Measurements from ENCODE around the gene PLA2G4B.

The PLA2G4B gene

DNA sequence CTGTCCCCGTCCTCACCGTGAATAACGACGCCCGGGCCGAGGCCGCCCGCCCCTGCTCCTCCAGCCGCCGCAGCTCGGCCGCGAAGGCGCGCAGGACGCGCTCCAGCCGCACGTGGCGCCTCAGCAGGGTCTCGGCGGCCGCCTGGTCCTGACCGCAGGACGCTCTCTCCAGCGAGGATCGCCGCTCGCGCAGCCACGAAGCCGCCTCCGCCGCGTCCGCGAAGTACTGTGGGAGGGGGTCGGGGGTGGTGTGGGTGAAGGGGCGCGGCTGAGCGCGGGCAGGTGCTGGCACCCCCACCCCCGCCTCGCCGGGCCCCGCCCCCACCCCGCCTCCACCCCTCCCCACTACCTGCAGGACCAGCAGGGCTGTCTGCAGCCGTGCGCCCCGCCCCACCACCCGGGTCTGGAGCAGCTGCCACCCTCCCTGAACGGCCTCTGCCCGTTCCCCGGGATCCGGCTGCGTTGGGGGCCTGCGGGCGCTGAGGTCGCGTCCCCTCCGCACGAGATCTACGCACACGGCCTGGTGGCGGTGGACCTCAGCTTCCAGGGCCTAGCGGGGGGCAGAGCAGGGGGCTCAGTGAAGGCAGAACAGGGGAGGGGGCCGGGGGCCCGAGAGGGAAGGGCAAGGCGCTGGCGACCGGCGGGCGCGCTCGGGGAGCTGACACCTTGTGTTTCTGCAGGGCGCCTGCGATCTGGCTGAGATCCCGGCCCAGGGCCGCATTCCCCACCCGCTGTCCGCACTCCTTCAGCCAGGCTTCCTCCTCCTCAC is 43.5 kb downstream of the PLA2G4B start:
- TF ChIP-seq, protein P1, sequence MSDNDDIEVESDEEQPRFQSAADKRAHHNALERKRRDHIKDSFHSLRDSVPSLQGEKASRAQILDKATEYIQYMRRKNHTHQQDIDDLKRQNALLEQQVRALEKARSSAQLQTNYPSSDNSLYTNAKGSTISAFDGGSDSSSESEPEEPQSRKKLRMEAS (IDR thresholded peaks at IDR 0.05), result peak; percentile 85
- TF ChIP-seq EGR1 (IDR thresholded peaks at IDR 0.05), result no peak

DNA sequence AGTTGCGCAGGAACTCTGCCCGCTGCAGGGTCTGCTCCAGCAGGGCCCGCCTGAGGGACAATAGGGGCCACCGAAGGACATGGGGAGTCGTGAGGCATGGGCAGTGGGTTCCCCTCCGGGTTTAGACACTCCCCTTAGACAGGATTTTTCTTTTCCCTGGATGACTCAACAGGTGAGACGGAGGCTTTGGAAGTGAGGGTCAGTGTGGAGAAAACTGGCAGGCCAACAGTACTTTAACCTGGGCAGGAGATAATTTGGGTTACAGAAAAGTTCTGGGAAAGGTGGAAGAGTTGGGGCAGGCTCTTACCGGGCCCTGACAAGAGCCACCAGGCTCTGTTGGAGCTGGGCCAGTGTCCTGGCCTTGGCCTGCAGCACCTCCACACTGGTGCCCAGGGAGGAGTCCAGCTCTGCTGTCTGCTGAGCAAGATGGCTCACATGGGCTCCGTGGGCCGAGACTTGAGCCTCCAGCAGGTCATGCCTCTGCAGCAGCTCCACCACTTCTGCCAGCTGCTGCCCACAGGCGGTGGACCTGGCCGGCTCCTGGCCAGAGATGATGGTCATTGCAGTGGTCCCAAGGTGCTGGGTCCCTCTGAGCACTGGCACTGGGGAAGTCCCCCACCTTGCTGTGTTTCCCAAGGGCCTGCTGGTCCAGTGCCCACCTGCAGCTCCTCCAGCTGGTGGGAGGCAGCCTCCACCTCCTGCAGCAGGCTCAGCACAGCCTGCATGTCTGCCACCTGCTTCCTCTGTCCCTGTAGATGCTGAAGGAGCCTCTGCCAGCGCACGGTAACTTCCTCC is 44.2 kb downstream of the PLA2G4B start:
- TF ChIP-seq NFIC (IDR thresholded peaks at IDR 0.05) (no peak), FOXM1 (IDR thresholded peaks at IDR 0.05; ENCODE audit: borderline replicate concordance, low read depth) (no peak), TCF12 (IDR thresholded peaks at IDR 0.05; ENCODE audit: low read depth) (no peak), ZBTB7A (IDR thresholded peaks at IDR 0.05; ENCODE audit: low read depth) (no peak), EP300 (IDR thresholded peaks at IDR 0.05; ENCODE audit: borderline replicate concordance) (no peak), YY1 (IDR thresholded peaks at IDR 0.05; ENCODE audit: low read depth) (no peak), TAF1 (IDR thresholded peaks at IDR 0.05; ENCODE audit: low read depth) (no peak), EGR1 (IDR thresholded peaks at IDR 0.05) (no peak), RAD21 (IDR thresholded peaks at IDR 0.05; ENCODE audit: low read depth) (no peak), TEAD4 (IDR thresholded peaks at IDR 0.05) (no peak)
- TF ChIP-seq, protein P1 (IDR thresholded peaks at IDR 0.05), result no peak
- TF ChIP-seq, protein P2, sequence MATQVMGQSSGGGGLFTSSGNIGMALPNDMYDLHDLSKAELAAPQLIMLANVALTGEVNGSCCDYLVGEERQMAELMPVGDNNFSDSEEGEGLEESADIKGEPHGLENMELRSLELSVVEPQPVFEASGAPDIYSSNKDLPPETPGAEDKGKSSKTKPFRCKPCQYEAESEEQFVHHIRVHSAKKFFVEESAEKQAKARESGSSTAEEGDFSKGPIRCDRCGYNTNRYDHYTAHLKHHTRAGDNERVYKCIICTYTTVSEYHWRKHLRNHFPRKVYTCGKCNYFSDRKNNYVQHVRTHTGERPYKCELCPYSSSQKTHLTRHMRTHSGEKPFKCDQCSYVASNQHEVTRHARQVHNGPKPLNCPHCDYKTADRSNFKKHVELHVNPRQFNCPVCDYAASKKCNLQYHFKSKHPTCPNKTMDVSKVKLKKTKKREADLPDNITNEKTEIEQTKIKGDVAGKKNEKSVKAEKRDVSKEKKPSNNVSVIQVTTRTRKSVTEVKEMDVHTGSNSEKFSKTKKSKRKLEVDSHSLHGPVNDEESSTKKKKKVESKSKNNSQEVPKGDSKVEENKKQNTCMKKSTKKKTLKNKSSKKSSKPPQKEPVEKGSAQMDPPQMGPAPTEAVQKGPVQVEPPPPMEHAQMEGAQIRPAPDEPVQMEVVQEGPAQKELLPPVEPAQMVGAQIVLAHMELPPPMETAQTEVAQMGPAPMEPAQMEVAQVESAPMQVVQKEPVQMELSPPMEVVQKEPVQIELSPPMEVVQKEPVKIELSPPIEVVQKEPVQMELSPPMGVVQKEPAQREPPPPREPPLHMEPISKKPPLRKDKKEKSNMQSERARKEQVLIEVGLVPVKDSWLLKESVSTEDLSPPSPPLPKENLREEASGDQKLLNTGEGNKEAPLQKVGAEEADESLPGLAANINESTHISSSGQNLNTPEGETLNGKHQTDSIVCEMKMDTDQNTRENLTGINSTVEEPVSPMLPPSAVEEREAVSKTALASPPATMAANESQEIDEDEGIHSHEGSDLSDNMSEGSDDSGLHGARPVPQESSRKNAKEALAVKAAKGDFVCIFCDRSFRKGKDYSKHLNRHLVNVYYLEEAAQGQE (IDR thresholded peaks at IDR 0.05; ENCODE audit: low read depth), result no peak

DNA sequence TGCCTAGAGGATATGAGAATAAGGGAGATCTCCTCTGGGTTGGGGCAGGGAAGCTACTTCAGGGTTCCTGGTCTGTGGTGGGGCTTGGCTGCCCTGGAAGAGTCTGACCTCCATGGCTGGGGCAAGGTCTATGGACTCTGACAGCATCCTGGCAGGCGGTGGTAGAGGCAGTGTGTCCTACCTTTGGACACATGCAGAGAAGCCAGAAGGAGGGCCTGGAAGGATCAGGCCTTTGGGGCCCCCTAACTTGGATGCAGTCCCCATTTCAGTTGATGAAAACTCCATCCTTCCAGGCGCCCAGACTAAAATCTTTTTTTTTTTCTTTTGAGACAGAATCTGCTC is 44.8 kb downstream of the PLA2G4B start:
- no peak for TF ChIP-seq TCF12 (IDR thresholded peaks at IDR 0.05; ENCODE audit: low read depth)
- TF ChIP-seq, protein P3, sequence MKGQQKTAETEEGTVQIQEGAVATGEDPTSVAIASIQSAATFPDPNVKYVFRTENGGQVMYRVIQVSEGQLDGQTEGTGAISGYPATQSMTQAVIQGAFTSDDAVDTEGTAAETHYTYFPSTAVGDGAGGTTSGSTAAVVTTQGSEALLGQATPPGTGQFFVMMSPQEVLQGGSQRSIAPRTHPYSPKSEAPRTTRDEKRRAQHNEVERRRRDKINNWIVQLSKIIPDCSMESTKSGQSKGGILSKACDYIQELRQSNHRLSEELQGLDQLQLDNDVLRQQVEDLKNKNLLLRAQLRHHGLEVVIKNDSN (IDR thresholded peaks at IDR 0.05), result no peak
- TF ChIP-seq, protein P2 (IDR thresholded peaks at IDR 0.05; ENCODE audit: low read depth), result no peak
- TF ChIP-seq FOXM1 (IDR thresholded peaks at IDR 0.05; ENCODE audit: borderline replicate concordance, low read depth), result no peak
- no peak for TF ChIP-seq EP300 (IDR thresholded peaks at IDR 0.05; ENCODE audit: borderline replicate concordance)
- no peak for TF ChIP-seq RAD21 (IDR thresholded peaks at IDR 0.05; ENCODE audit: low read depth)
- TF ChIP-seq ZBTB7A (IDR thresholded peaks at IDR 0.05; ENCODE audit: low read depth), result no peak
- TF ChIP-seq YY1 (IDR thresholded peaks at IDR 0.05; ENCODE audit: low read depth), result no peak
- TF ChIP-seq, protein P1 (IDR thresholded peaks at IDR 0.05), result no peak
- TF ChIP-seq NFIC (IDR thresholded peaks at IDR 0.05), result no peak
- no peak for TF ChIP-seq EGR1 (IDR thresholded peaks at IDR 0.05)
- TF ChIP-seq CREB1 (IDR thresholded peaks at IDR 0.05; ENCODE audit: low read depth), result no peak

DNA sequence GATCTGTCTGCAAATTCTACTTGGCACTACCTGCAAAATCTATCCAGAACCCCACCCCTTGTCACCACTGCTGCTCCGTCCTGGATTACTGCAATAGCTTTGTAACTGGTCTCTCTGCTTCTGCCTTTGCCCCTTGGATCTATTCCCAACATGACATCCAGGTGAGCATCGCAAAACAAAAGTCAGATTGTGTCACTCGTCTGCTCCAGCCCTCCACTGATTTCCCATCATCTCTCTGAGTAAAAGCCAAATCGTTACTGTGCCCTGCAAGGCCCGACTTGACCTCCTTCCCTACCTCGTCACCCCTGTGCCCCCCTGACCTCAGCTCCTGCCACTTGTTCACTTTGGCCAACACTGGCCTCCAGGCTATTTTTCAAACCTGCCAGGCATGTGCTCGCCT is 45.8 kb downstream of the PLA2G4B start:
- TF ChIP-seq NFIC (IDR thresholded peaks at IDR 0.05) (no peak), CEBPB (IDR thresholded peaks at IDR 0.05) (no peak), EP300 (IDR thresholded peaks at IDR 0.05; ENCODE audit: borderline replicate concordance) (no peak)

DNA sequence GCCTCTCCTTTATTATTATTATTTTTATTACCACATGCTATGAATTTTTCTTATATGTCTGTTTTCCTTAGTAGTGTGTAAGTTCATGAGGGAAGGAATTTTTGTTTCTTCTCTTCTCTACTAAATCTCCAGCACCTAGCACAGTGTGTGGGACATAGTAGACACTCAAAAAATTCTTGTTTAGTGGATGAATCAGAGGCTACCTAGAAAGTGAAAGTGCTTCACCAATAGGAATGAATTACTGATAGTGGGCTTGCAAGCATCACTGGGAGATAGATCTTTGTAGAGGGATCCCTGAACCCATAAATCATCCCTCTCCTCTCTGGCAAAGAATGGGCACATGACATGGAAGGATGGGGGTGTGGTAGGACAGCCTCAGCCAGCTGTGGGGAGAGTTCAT is 46.7 kb downstream of the PLA2G4B start:
- no peak for TF ChIP-seq YY1 (IDR thresholded peaks at IDR 0.05; ENCODE audit: low read depth)
- TF ChIP-seq FOXM1 (IDR thresholded peaks at IDR 0.05; ENCODE audit: borderline replicate concordance, low read depth), result no peak
- TF ChIP-seq, protein P3 (IDR thresholded peaks at IDR 0.05), result no peak
- TF ChIP-seq, protein P2 (IDR thresholded peaks at IDR 0.05; ENCODE audit: low read depth), result no peak
- TF ChIP-seq RAD21 (IDR thresholded peaks at IDR 0.05; ENCODE audit: low read depth), result no peak
- TF ChIP-seq EGR1 (IDR thresholded peaks at IDR 0.05), result no peak
